Measurements from ENCODE around the gene PDGFA.

PDGFA gene

GRCh38 chr7:471191-471865 lies 48.3 kb downstream of the PDGFA start:
- DNase-seq, result no peak

DNA sequence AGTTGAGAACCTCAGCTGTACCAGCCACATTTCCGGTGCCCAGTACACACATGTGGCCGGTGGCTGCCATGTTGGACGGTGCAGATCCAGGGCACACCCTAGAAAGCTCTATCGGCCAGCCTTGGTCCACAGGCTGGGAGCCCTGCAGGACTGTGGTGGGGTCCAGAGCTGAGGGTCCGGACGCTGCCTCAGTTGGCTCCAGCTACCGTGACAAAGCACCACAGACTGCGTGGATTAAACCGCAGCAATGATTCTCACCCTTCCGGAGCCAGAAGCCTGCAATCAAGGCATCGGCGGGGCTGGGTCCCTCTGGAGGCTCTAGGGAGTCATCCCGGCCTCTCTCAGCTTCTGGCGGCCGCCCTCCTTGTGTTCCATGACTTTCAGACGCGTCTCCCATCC lies 50.1 kb downstream of the PDGFA start:
- DNase-seq, result no peak

DNA sequence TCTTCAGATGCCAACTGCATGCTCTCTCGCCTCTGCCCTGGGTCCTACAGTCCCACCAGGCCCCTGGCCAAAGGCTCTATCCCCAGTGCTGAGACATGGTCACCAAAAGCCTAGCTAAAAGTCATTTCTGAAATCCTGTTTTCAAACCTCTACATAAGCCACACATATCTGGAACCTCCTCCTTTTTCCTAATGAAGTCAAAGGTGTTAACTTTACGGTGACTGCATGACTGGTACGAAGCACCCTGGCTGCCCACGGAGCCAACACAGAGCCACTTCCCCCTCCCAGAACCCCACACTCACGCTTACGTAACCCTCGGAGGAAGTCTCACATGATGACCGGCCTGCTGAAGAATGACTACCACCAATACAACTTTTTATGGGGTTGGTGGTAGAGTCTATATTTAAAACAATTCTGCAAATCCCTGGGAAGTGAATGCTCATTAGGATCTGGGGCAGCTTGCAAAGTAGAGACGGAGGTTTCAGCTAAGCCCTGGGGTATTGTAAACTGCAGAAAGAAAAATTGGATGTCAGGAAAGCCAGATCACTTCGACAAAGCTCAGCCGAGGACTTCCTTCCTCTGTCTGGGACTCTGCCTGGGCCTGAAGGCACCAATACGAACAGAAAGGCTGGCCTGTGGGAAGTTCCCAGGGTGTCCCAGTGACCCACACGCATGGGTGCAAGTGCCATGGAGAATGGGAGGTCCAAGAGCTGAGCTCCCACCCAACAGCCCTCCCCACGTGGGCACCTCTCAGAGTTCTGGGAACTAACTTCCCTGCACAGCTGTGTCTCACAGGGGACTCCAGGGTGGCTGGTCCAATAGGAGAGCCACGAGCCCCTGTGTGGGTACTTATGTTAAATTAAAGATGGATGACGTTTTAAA lies 50.7 kb downstream of the PDGFA start:
- DNase-seq, result peak; percentile 4

DNA sequence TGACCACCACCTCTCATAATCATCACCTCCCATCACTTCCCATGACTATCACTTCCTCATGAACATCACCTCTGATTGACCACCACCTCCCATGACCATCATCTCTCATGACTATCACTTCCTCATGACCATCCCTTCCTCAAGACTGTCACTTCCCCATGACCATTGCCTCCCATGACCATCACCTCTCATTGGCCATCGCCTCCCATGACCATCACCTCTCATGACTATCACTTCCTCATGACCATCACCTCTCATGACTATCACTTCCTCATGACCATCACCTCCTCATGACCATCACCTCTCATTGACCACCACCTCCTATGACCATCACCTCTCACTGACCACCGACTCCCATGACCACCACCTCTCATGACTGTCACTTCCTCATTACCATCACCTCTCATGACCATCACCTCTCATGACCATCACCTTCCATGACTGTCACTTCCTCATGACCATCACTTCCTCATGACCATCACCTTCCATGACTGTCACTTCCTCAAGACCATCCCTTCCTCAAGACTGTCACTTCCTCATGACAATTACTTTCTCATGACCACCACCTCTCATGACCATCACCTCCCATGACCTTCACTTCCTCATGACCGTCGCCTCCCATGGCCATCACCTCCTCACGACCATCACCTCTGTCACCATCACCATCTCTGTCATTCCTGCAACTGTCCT lies 51.6 kb downstream of the PDGFA start:
- DNase-seq, result no peak

GRCh38 chr7:467393-467828 lies 52.2 kb downstream of the PDGFA start:
- peak; percentile 8 for DNase-seq

GRCh38 chr7:466465-467191 lies 53.0 kb downstream of the PDGFA start:
- DNase-seq, result no peak

DNA sequence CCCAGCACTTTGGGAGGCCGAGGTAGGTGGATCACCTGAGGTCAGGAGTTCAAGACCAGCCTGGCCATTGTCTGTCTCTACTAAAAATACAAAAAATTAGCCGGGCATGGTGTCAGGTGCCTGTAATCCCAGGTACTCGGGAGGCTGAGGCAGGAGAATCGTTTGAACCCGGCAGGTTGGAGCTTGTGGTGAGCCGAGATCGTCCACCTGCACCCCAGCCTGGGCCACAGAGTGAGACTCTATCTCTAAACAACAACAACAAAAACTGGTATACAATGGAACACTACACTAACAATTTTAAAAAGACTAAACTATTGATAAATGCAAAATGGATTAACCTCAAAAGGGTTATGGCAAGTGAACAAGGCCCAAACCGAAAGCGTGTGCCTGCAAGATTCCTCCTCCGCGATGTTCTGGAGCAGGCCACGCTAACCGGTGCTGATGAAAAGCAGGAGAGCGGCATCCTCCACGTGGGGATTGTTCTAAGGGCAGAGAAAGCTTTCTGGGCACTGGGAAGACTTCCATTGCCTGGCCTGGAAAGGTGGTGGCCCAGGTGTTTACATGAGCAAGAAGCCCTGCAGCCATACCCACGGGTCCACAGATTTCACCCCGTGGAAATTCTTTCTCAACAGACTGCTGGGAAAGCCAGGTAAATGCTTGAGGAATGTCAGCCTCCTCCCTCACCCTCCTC lies 53.8 kb downstream of the PDGFA start:
- DNase-seq, result no peak

GRCh38 chr7:464454-465401 lies 54.9 kb downstream of the PDGFA start:
- no peak for DNase-seq

DNA sequence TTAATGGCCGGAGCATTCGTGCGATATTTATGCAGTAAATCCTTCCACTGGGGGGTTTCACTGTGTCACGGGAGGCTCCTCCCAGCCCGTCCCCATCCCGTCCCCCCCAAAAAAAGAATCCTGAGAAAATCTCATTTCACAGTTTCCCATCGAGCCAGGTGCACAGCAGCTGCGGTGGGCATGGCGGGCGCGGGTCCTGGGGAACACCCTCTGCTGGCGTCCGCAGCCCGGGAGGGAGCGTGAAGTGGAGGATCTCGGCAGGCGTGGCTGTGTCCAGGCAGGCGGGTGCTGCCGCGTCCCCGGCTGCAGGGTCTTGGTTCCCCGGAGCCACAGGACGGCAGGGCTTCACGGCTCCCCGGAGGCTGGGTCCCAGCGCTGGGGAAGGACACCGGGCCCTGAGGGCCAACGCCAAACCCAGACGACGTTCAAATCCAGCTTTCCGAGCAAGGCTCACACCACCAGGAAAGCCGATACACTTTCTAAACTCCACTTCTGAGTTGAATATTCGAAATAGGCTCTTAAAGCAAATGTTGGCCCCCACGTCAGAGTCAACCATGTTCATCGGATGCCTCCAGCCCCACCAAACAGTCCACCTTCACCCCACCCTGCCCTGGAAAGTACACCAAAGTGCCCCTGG lies 55.7 kb downstream of the PDGFA start:
- DNase-seq, result no peak

GRCh38 chr7:463362-463781 lies 56.3 kb downstream of the PDGFA start:
- no peak for DNase-seq

- no peak for DNase-seq
Observed at GRCh38 chr7:462173-463103, 57.2 kb downstream of the PDGFA start.

- no peak for DNase-seq
Observed at GRCh38 chr7:461453-462172, 58.0 kb downstream of the PDGFA start.

DNA sequence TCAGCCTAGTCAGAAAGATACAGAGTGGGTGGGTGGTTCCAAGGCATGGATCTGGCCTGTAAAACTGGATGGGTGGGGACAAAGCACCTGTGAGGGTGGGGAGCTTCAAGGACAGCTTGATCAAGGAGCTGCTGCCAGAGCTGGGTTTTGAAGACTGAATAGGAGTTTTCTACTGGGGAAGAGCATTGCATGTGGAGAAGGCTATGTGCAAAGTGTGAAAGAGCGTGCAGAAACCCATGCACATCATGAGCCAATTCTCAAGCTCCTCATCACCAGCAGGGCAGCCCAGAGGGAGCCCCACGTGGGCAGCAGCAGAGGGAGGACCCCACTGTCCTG lies 58.6 kb downstream of the PDGFA start:
- DNase-seq, result no peak

GRCh38 chr7:460374-461116 lies 59.1 kb downstream of the PDGFA start:
- DNase-seq, result no peak

GRCh38 chr7:459584-460373 lies 59.9 kb downstream of the PDGFA start:
- DNase-seq, result no peak

DNA sequence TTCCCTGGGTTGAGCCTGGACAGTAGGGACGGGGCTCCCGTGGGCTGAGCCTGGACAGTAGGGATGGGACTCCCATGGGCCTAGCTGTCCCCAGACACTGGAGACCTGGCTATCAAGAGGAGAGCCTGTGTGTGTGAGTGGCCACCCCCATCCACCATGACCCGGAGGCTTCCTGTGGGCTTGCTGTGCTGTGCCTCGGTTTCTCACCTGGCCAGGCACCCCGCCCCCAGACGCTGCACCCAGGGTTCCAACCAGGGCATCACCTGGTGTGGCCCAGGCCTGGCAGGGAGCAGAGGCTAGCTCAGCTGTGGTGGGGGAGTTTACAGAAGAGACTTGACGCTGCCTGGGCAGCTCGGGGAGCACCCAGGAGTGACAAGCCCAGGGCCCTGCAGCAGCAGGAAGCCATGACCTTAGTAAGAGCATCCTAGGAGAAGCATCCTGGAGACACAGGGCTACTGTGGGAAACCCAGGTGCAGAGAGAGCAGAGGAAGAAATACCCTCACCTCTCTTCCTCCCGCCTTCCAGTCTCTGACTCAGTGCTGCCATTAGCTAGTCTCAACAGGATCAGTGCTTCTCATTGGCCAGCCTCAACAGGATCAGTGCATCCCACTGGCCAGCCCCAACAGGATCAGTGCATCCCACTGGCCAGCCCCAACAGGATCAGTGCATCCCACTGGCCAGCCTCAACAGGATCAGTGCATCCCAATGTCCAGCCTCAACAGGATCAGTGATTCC lies 61.0 kb downstream of the PDGFA start:
- DNase-seq, result no peak
